GM18502 (cell line): ENCODE measurements around the gene SLX9.
"Not testable (repeated sequence)": the region's sequence is repeated elsewhere in the genome, so short reads cannot be mapped to it uniquely, and the experiment has no call there.

Experiments used
- ATAC-seq: cut with Tn5 transposase; IDR thresholded peaks from one replicate; pipeline ENCODE4 v1.9.1; 2021; ENCODE audit warnings: mild to moderate bottlenecking; ENCODE audit not compliant: unreplicated experiment, poor library complexity

The SLX9 gene

GRCh38 chr21:44901391-44902074 is 38.3 kb upstream of the SLX9 start:
- ATAC-seq = no peak

- no peak for ATAC-seq
These were observed 37.4 kb upstream of the SLX9 start for GRCh38 chr21:44902268-44903049.

GRCh38 chr21:44903050-44903685 is 36.7 kb upstream of the SLX9 start:
- no peak for ATAC-seq

GRCh38 chr21:44903689-44904088 is 36.1 kb upstream of the SLX9 start:
- ATAC-seq = no peak

GRCh38 chr21:44904141-44904923 is 35.5 kb upstream of the SLX9 start:
- ATAC-seq = no peak

- ATAC-seq = no peak
These were observed 34.7 kb upstream of the SLX9 start for GRCh38 chr21:44905016-44905727.

GRCh38 chr21:44905728-44906090 is 34.1 kb upstream of the SLX9 start:
- ATAC-seq = no peak

- no peak for ATAC-seq
These were observed 32.4 kb upstream of the SLX9 start for GRCh38 chr21:44907225-44907965.

- no peak for ATAC-seq
These were observed 31.6 kb upstream of the SLX9 start for GRCh38 chr21:44907966-44908895.

GRCh38 chr21:44908908-44909307 is 30.9 kb upstream of the SLX9 start:
- ATAC-seq = no peak

GRCh38 chr21:44909719-44910118 is 30.1 kb upstream of the SLX9 start:
- no peak for ATAC-seq

GRCh38 chr21:44910229-44911067 is 29.4 kb upstream of the SLX9 start:
- ATAC-seq = no peak

GRCh38 chr21:44911068-44911383 is 28.8 kb upstream of the SLX9 start:
- ATAC-seq = no peak

GRCh38 chr21:44911384-44912157 is 28.3 kb upstream of the SLX9 start:
- ATAC-seq = no peak

- no peak for ATAC-seq
These were observed 27.7 kb upstream of the SLX9 start for GRCh38 chr21:44912158-44912473.

GRCh38 chr21:44912506-44913412 is 27.1 kb upstream of the SLX9 start:
- not testable (repeated sequence) for ATAC-seq
